GM12891 (cell line): ENCODE data around the gene FRMPD4. TPM values are rescaled to one million over a fixed set of nuclear protein-coding genes. Genes with fewer than 3 reads are reported as not detected.

ENCODE experiments used
- DNase-seq: peaks from one replicate; pipeline ENCODE4 v3.0.0; 2011; ENCODE audit warnings: low spot score; ENCODE audit not compliant: insufficient read length
- FAIRE-seq: peaks from 2 replicates; lab custom pipeline; 2011; peaks lifted over from hg19 to GRCh38; lab: Jason Lieb, UNC
- PAX5 ChIP-seq: IDR thresholded peaks from 2 replicates; pipeline ENCODE4 v1.6.1; 2011; ENCODE audit warnings: low read length, moderate library complexity, mild to moderate bottlenecking; ENCODE audit not compliant: insufficient read depth, severe bottlenecking
- POLR2A ChIP-seq: IDR thresholded peaks from 2 replicates; pipeline ENCODE4 v1.6.1; 2011; ENCODE audit warnings: low read depth, low read length, control low read depth
- POLR2AphosphoS5 ChIP-seq: IDR thresholded peaks from 2 replicates; pipeline ENCODE4 v1.6.1; 2011; ENCODE audit warnings: low read depth, low read length, control low read depth
- POU2F2 ChIP-seq: IDR thresholded peaks from 2 replicates; pipeline ENCODE4 v1.6.1; 2011; ENCODE audit warnings: low read depth, mild to moderate bottlenecking, control low read depth, low read length, moderate library complexity
- SPI1 ChIP-seq: IDR thresholded peaks from 2 replicates; pipeline ENCODE4 v1.6.1; 2011; ENCODE audit warnings: low read depth, low read length, control low read depth
- TAF1 ChIP-seq: IDR thresholded peaks from 2 replicates; pipeline ENCODE4 v1.6.1; 2011; ENCODE audit warnings: low read depth, low read length, control low read depth
- polyA plus RNA-seq: library from polyadenylated mRNA; unstranded; fragments of >200 nt; gene quantifications from one replicate; pipeline ENCODE4 v1.2.1, GENCODE V29; 2012; ENCODE audit warnings: low read depth, missing spikeins, inconsistent platforms; ENCODE audit not compliant: missing spikeins

The FRMPD4 gene
- not detected for polyA plus RNA-seq

GRCh38 chrX:12138361-12139313, at the start of gene FRMPD4:
Gene FRMPD4, plus strand, starts transcription at chrX:12138473. Its CDS starts 499 bp downstream, at chrX:12138972.
- no peak for FAIRE-seq
- no peak for TF ChIP-seq SPI1
- no peak for TF ChIP-seq POLR2A
- TF ChIP-seq POLR2AphosphoS5 = no peak
- TF ChIP-seq POU2F2 = no peak
- TF ChIP-seq TAF1 = no peak
- TF ChIP-seq PAX5 = no peak
- peak; percentile 2 for DNase-seq

DNA sequence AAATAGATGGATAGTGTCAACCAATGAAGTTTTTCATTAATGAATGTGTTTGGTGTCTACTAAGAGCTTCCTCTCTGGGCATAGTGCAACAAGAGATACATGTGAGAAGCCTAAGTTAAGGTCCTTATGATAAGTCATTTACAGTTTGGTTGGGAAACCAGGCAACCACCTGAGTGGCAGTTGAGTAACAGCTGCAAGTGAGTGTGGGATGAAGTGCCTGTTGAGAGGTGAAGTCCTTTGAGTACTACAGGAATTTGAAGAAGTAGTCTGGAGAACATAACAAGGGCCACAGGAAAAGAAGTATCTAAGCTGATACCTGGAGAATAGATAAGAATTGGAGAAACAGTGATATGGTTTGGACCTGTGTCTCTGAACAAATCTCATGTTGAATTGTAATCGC, 48.5 kb upstream of the FRMPD4 start:
- TF ChIP-seq PAX5 (no peak), SPI1 (no peak), POU2F2 (no peak), POLR2A (no peak), TAF1 (no peak)
- no peak for FAIRE-seq
- no peak for DNase-seq

DNA sequence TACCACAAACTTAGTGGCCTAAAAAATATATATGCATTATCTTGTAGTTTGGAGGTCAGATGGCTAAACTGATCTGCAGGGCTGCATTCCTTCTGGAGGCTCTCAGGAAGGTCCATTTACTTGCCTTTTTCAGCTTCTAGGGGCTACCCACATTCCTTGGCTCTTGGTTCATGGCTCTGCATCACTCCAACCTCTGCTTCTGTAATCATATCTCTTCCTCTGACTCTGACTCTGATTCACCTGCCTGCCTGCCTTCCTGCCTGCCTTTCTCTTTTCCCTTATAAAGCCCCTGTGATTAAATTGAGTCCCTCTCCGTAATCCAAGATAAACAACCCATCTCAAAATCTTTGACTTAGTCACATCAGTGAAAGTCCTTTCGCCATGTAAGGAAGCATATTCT, 25.0 kb upstream of the FRMPD4 start:
- TF ChIP-seq TAF1 = no peak
- TF ChIP-seq SPI1 = no peak
- no peak for TF ChIP-seq POLR2AphosphoS5
- TF ChIP-seq POLR2A = no peak
- TF ChIP-seq PAX5 = no peak
- TF ChIP-seq POU2F2 = no peak
- DNase-seq = no peak
- FAIRE-seq = no peak

GRCh38 chrX:12115377-12115776, 22.9 kb upstream of the FRMPD4 start:
- TF ChIP-seq TAF1 (no peak), POLR2A (no peak), POU2F2 (no peak), POLR2AphosphoS5 (no peak), PAX5 (no peak), SPI1 (no peak)
- FAIRE-seq (no peak), DNase-seq (no peak)

GRCh38 chrX:12118134-12118533, 20.1 kb upstream of the FRMPD4 start:
- DNase-seq = no peak
- FAIRE-seq = no peak
- no peak for TF ChIP-seq POLR2AphosphoS5
- no peak for TF ChIP-seq PAX5
- no peak for TF ChIP-seq POU2F2
- TF ChIP-seq POLR2A = no peak
- TF ChIP-seq TAF1 = no peak
- TF ChIP-seq SPI1 = no peak

DNA sequence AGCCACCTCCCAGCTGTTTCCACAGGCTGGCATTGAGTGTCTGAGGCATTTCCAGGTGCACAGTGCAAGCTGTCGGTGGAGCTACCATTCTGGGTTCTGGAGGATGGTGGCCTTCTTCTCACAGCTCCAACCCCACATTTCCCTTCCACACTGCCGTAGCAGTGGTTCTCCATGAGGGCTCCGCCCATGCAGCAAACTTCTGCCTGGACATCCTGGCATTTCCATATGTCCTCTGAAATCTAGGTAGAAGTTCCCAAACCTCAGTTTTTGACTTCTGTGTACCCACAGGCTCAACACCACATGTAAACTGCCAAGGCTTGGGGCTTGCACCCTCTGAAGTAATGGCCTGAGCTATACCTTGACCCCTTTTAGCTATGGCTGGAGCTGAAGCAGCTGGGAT, 10.3 kb upstream of the FRMPD4 start:
- TF ChIP-seq POLR2A (no peak), SPI1 (no peak), PAX5 (no peak)
- no peak for FAIRE-seq
- no peak for DNase-seq

- FAIRE-seq = no peak
- no peak for DNase-seq
These were observed 317 bp upstream of the FRMPD4 start for GRCh38 chrX:12137951-12138360.

GRCh38 chrX:12139934-12140611, 1.8 kb downstream of the FRMPD4 start:
- no peak for DNase-seq
- TF ChIP-seq POLR2AphosphoS5 (no peak), POU2F2 (no peak), POLR2A (no peak), PAX5 (no peak), SPI1 (no peak), TAF1 (no peak)
- no peak for FAIRE-seq

More at GRCh38 chrX:12137951-12138360, 317 bp upstream of the FRMPD4 start:
- TF ChIP-seq PAX5 (no peak), POLR2AphosphoS5 (no peak), POLR2A (no peak), TAF1 (no peak), POU2F2 (no peak), SPI1 (no peak)

GRCh38 chrX:12141511-12141910, 3.2 kb downstream of the FRMPD4 start:
- no peak for FAIRE-seq
- no peak for DNase-seq
- TF ChIP-seq POLR2A (no peak), POU2F2 (no peak), PAX5 (no peak), TAF1 (no peak), POLR2AphosphoS5 (no peak), SPI1 (no peak)
